Measurements from ENCODE around the gene SIGLEC11. TPM values are rescaled to one million over a fixed set of nuclear protein-coding genes. Genes with fewer than 3 reads are reported as not detected.

The SIGLEC11 gene
- total RNA-seq, 2 donors from 2014 or later, result not detected

- no peaks in the 10 kb centered on the region for H3K4me1 Mint-ChIP-seq
- H3K9me3 ChIP-seq (ENCODE audit: control insufficient read depth, low read length), result no peaks in the 10 kb centered on the region
- H3K36me3 Mint-ChIP-seq (ENCODE audit: low read depth), result peaks cover 37% of the 10 kb centered on the region
- H3K4me3 ChIP-seq (ENCODE audit: low read length), result no peak overlapping the region
- H3K9ac ChIP-seq (ENCODE audit: extremely low read depth, low read length, poor library complexity, severe bottlenecking), result no peak overlapping the region
- no peaks in the 10 kb centered on the region for H3K27me3 Mint-ChIP-seq (ENCODE audit: insufficient read depth)
- H3K4me1 ChIP-seq (ENCODE audit: control insufficient read depth, insufficient read depth, low read length), result no peaks in the 10 kb centered on the region
- H3K4me3 Mint-ChIP-seq, result no peak overlapping the region
- H3K27ac Mint-ChIP-seq, result no peak overlapping the region
- peaks cover 20% of the 10 kb centered on the region for H3K36me3 ChIP-seq (ENCODE audit: control insufficient read depth, insufficient read depth, low read length)
- WGBS, 2 experiments (ENCODE audit: insufficient coverage in 1 of 2, insufficient read length in 1 of 2), result 16 to 23% methylated on average over 9 of the region's 9 CpGs
- no peaks in the 10 kb centered on the region for H3K27me3 ChIP-seq (ENCODE audit: control insufficient read depth, insufficient read depth, low read length, poor library complexity, severe bottlenecking)
- no peaks in the 10 kb centered on the region for H3K9me3 Mint-ChIP-seq
- peak; percentile 99 for DNase-seq
- TF ChIP-seq CTCF (conservative IDR thresholded peaks at IDR 0.05), result peak; percentile 40
- no peak overlapping the region for H3K27ac ChIP-seq (ENCODE audit: low read depth, low read length)
Observed at GRCh38 chr19:49987159-49987698, 26.3 kb upstream of the SIGLEC11 start.

DNA sequence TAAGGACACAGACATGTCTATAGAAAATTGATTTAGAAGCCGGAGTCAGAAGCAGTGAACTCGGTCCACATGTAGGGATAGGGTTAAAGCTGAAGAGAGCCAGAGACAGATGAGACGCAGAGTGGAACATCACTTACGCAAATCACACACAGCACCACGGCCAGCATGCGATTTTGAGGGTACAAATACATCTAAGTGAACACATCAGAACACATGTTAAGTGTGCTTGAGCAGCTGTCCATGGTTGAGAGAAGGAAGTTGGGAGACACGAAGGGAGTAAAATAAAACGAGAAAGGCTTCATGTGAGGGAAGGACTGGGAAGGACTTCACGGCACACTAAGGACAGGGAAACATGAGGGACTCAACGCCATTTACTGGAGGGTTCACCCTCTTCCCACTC lies 25.4 kb upstream of the SIGLEC11 start:
- Histone ChIP-seq H3K36me3 (ENCODE audit: control insufficient read depth, insufficient read depth, low read length) (peaks cover 16% of the 10 kb centered on the region), H3K4me1 (ENCODE audit: control insufficient read depth, insufficient read depth, low read length) (no peaks in the 10 kb centered on the region), H3K4me3 (ENCODE audit: low read length) (no peak overlapping the region), H3K9ac (ENCODE audit: extremely low read depth, low read length, poor library complexity, severe bottlenecking) (no peak overlapping the region), H3K9me3 (ENCODE audit: control insufficient read depth, low read length) (no peaks in the 10 kb centered on the region), H3K27me3 (ENCODE audit: control insufficient read depth, insufficient read depth, low read length, poor library complexity, severe bottlenecking) (no peaks in the 10 kb centered on the region), H3K27ac (ENCODE audit: low read depth, low read length) (no peak overlapping the region)
- no peaks in the 10 kb centered on the region for H3K27me3 Mint-ChIP-seq (ENCODE audit: insufficient read depth)
- TF ChIP-seq CTCF (conservative IDR thresholded peaks at IDR 0.05), result no peak
- no peaks in the 10 kb centered on the region for H3K4me1 Mint-ChIP-seq
- H3K27ac Mint-ChIP-seq, result no peak overlapping the region
- no peak overlapping the region for H3K4me3 Mint-ChIP-seq
- no peak for DNase-seq
- 91 to 97% methylated on average over 10 of the region's 10 CpGs for WGBS, 2 experiments (ENCODE audit: insufficient coverage in 1 of 2, insufficient read length in 1 of 2)
- H3K9me3 Mint-ChIP-seq, result no peaks in the 10 kb centered on the region
- H3K36me3 Mint-ChIP-seq (ENCODE audit: low read depth), result peaks cover 36% of the 10 kb centered on the region

- Histone ChIP-seq H3K4me3 (ENCODE audit: low read length) (no peak overlapping the region), H3K27ac (ENCODE audit: low read depth, low read length) (no peak overlapping the region), H3K27me3 (ENCODE audit: control insufficient read depth, insufficient read depth, low read length, poor library complexity, severe bottlenecking) (no peaks in the 10 kb centered on the region), H3K4me1 (ENCODE audit: control insufficient read depth, insufficient read depth, low read length) (no peaks in the 10 kb centered on the region), H3K9me3 (ENCODE audit: control insufficient read depth, low read length) (no peaks in the 10 kb centered on the region), H3K9ac (ENCODE audit: extremely low read depth, low read length, poor library complexity, severe bottlenecking) (no peak overlapping the region), H3K36me3 (ENCODE audit: control insufficient read depth, insufficient read depth, low read length) (peaks cover 11% of the 10 kb centered on the region)
- no peaks in the 10 kb centered on the region for H3K4me1 Mint-ChIP-seq
- H3K27ac Mint-ChIP-seq, result no peak overlapping the region
- no peaks in the 10 kb centered on the region for H3K27me3 Mint-ChIP-seq (ENCODE audit: insufficient read depth)
- peaks cover 35% of the 10 kb centered on the region for H3K36me3 Mint-ChIP-seq (ENCODE audit: low read depth)
- no peak overlapping the region for H3K4me3 Mint-ChIP-seq
- DNase-seq, result no peak
- 96 to 100% methylated on average over 2 of the region's 3 CpGs for WGBS, 2 experiments (ENCODE audit: insufficient coverage in 1 of 2, insufficient read length in 1 of 2)
- no peaks in the 10 kb centered on the region for H3K9me3 Mint-ChIP-seq
- no peak for TF ChIP-seq CTCF (conservative IDR thresholded peaks at IDR 0.05)
Observed at GRCh38 chr19:49985871-49986270, 24.9 kb upstream of the SIGLEC11 start.
